ENCODE measurements around the gene MAGI2.
"Not testable (repeated sequence)": the region's sequence is repeated elsewhere in the genome, so short reads cannot be mapped to it uniquely, and the experiment has no call there.

MAGI2 gene

DNA sequence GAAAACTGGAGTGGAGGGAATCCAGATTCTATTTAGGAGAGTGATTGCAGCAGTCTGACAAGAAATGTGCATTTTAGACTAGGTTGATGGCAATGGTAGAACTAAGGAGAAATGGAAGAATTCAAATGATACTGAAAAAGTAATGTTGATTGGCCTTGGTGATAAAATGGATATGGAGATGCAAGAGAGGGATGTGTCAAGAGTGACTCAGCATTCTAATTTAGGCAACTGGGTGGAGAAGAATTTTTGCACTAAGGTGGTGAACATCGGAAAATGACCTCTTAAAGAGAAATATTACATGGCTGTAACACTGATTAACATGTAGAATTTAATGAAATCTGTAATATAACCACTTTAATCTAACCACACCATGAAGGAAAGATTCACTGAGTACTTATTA lies 848.3 kb downstream of the MAGI2 start:
- DNase-seq: no peak

DNA sequence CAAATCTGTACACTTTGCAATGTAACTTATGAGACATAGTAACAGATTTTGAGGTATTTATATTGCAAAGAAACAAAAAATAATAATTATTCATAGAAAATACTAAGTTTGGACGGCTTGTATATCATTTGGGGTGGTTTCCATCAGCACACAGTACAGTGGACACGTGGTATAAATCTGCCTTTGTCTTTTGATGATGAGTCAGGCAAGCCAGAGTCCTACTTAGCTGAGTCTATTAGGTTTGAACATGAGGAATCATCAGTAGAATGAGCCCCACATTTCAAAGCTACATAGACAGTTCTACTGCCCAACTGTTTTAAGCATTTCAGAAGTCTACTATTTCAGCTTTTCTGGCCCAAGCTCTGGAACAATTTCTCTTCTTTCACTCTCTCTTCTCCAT lies 851.7 kb downstream of the MAGI2 start:
- DNase-seq: no peak

DNA sequence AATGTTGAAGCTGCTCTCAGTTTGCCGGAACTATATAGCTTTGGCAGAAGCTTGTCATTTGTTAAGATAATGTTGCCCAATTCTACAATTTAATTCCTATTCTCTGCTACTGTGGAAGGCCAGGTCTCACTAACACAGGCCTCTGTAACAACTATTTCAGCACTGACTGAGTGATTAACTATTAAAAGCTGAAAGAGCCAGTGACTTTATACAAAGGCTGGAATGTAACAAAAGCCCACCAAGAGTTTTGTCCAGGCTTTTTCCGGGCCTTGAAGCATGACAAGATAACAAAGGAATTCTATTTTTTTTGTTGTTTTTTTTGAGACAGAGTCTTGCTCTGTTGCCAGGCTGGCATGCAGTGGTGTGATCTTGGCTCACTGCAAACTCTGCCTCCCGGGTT lies 859.3 kb downstream of the MAGI2 start:
- no peak for DNase-seq

DNA sequence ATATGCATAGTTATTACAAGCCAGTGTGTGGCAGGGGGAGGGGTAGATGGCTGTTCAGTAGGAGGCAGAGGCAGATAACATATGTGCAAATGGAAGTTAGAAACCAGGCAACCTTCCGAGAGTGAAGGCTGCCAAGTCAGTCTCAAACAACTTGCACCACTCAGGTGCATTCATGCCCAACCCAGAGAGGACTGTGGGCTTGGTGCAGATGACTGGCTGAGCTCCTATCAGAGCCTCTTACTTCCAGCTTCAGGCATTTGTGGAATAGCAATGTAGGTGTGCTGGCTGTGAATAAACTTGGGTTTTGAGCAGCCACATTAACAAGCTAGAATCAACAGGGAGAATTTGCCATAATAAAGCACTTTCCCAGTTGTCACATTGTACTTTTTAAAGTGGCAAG lies 865.1 kb downstream of the MAGI2 start:
- DNase-seq: no peak

DNA sequence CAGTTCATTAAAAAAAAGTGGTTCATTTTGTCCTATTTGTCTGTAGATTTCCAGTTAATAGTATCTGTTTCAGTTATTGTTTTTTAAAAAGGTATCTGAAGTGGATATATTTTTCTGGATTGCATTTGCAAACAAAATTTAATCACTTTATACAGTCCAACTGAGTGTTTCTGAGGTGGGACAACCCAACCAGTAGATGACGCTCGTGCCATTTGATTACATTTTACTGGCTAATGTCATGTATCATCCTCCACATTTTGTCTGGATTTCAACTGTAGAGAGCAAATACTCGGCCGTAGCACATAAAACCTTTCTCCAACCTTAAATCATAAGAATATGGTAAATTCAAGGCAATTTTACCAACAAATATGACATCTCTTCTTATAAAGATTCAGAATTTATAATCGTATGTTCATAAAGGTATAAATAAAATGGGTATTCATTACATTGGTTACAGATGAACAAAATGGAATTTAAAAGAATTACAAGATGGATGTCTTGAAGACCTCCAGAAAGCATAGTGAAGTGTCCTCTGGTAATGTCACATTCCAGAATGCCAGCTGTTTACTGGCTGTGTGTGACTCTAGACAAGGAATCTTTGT lies 865.9 kb downstream of the MAGI2 start:
- DNase-seq: no peak

DNA sequence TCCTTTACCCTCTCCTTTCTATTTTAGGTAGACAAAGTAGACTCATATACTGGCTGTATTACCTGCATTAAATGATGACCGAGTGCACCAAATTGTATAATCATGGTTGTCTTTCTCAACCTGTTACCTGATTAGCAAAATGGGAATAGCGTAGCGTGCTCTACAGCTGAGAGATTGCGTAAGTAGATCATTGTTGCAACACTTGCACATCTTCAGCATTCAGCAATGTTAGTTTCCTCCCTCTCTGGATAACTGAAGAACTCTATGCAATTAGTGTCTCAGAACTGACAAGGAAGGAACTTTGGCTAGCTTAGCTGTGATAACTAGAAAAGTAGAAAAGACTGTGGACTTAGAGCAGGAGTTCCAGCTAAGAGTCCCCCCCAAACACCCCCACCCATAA lies 867.5 kb downstream of the MAGI2 start:
- DNase-seq: no peak

DNA sequence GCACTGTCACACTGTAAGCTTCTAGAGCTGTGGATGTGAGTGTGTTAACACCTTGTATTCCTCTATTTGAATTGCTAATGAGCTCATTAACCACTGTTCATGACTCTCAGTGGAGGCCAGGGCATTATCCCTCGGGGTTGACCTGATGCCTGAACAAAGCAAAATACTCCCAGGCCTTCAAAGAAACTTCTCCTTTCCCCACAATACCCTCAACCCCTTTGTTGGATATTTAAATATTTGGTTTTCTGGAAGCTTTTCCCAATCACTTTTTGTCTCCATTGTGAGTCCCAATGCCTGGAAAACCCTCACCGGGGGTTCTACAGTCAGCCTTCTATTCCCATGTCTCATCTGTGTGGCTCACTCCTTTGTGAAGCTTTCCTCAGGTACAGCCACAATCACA lies 874.8 kb downstream of the MAGI2 start:
- DNase-seq: no peak

DNA sequence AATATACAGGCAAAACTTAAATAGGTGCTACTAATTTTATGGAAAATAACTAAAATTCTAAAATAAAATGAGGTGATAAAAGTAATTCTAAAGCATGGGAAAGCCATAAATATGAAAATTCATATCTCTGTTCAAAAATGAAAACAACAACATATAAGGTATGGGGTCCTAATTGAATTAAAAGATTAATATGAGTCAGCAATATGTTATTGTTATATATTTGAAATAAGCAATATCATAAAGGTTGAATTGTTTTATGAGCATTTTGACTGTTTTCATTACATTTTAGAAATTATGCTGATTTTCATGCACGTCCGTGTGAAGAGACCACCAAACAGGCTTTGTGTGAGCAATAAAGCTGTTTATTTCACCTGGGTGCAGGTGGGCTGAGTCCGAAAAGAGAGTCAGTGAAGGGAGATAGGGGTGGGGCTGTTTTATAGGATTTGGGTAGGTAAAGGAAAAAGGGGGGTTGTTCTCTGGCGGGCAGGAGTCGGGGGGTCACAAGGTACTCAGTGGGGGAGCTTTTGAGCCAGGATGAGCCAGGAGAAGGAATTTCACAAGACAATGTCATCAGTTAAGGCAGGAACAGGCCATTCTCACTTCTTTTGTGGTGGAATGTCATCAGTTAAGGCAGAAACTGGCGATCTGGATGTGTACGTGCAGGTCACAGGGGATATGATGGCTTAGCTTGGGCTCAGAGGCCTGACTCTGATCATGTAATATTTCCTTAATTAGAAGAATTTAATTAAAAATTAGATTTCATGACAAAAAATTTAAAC lies 876.1 kb downstream of the MAGI2 start:
- DNase-seq: not testable (repeated sequence)

DNA sequence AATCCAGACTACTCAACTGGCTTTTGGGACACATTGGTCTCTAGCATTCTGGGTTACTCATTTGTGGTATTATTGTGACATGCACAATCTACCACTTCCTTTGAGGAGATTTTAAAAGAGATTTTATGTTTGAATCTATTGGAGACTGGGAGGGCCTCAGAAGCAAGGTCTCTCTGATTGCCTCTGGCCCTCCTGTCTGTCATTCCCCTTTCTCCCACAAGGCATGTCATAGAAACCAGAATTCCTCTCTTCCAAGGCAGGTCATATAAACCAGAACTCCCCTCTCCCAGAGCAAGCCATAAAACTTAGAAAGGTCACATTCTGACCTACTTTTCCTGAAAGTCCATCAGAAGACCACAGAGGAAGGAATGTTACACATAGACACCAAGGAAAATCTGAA lies 877.2 kb downstream of the MAGI2 start:
- no peak for DNase-seq

DNA sequence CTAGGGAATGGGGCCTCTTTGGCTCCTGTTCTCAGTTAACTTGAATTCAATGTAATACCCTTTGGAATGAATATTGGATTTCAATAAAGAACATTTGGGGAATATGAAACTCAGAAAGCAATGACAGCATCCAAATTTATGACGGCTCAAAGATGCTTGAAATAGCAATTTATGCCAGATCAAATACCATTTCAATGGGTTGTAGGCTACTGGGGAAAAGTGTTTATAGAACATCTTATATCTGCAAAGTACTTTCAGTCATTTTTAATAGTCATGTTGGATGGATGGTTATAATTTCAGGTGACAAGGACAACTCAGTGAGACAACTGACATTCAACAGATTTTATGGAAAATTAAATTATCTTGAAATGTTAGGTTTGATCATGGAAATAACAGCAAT lies 882.2 kb downstream of the MAGI2 start:
- no peak for DNase-seq

DNA sequence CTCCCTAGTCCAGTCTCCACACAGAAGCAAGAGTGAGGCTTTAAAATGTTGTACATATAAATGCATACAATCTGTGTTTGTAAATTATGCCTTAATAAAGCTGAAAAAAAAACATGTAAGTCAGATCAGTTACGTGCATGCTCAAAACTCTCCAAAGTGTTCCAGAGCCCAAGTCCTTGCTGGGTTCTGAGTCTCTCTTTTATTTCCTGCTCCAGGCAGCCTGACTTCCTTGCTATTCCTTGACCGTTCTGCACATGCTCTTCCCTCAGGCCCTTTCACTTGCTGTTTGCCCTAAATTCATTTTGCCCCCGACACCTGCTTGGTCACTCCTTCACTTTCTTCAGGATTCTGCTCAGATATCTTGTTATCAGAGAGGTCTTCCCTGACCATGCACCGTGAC lies 884.8 kb downstream of the MAGI2 start:
- no peak for DNase-seq

DNA sequence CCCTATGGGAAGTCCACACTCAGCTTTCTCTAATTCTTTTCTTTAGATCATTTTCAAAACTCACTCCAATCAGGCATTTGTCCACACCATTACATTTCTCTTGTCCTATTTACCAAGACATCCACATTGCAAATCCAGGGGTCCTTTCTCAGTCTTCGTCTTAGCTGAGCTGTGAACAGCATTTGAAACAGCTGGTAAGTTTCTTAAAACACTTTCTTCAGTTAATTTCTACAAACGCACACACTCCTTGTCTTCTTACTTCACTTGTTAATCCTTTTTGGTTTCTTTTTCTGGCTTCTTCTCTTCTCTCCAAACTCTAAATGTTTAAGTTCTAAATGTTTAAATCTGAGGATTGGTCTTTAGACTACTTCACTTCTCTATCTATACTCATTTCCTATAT lies 885.6 kb downstream of the MAGI2 start:
- DNase-seq: no peak

DNA sequence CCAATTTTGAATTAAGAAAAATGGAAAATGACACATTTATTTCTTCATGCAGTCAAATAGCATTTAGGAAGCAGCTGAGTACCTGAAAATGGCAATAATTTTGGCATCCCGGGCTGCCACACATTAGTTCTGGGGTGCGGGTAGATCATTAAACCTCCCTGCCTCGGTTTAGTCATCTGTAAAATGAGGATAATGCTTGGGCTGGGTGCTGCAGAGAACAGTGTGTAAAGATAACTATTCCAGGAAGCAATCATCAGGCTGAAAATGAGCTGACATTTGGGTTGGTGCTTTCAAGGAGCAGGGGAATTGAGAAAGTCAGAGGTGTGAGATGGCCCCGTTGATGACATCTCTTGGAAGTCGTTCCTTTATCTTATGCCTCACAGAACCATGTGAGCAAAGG lies 887.7 kb downstream of the MAGI2 start:
- no peak for DNase-seq

DNA sequence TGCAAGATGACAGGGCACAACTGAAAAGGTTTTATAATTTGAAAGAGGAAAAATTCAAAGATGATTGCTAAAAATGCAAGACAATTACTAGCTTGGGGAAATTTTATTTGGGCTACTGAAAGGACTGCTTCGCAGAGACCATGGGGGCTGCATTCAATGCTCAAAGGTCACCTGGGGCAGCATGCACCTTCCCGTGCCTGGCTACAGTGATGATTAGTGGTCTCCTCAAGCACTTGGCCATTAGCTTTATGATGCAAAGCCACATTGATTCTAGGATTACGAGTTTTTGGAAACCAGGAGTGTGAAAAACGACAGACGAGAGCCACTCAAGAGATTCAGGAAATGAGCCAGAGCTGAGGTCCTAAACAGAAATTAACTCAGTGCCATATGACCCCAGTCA lies 890.3 kb downstream of the MAGI2 start:
- DNase-seq: no peak

DNA sequence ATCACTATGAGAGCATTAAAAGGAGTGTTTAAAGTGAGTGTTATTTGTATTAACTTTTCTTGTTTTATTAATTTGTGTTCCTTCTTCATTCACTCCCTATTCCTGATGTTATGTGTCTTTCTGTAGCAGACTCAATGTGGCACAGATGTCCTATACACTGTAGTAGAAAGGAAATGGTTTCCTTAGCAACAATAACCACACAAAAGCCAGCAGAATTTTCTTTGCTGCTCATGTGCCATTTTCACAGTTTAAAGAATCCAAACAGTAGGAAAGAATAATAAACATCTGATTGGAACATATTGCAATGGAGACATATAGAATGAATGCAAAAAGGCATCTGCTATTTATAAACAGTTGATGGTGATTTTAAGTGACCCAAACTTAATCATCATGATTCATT lies 891.3 kb downstream of the MAGI2 start:
- DNase-seq: no peak

DNA sequence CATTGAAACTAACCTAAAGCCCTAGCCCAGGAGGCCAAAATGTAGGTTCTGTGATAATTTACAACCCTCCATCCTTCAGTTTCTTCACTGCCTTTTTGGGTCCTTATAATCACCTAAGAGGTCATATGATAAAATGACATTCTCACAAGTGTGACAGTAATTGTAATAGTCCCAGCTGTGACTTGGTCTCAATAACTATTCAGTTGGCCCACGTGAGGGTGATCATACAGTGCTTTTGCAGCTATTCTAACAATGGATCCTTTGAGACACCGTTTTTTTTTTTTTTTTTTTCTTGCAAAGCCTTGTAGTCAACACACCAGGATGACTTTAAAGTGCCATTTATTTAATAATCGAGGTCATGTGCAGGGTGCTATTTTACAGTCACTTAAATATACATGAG lies 894.9 kb downstream of the MAGI2 start:
- DNase-seq: no peak

DNA sequence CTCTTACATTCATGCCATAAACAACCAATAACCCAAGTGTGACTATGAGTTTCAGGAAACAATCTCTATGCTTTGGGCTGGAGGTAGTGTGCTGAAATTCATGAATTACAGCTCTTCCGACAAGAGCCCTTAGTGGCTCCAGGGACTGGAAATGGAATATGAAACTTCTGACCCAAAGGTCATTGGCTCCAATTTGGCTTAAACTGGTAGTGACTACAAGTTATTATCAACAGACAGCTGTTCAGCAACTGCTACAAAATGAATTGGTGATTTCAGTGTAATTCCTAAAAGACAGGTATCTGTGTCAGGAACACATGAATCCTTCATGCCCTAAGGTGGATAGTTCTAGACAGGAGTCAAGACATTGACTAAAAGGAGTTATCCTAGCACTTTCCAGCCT lies 909.5 kb downstream of the MAGI2 start:
- no peak for DNase-seq

DNA sequence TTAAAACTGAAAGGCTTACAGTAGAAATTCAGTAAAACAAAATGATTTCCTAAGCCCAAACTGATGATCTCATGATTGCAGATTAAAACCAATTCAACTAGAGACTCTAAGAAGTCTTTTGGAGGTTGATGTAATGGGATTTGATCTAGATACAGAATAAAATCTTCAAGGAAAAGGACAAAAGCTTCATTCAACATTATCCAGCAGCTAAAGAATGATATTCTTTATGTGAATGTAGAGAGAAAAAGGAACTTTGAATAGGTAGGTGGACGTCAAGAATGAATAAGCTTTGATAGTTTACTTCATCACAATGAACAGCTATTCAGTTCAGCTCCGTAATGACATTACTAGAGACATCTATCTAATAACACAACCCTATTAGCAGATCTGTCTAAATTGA lies 910.5 kb downstream of the MAGI2 start:
- DNase-seq: no peak

DNA sequence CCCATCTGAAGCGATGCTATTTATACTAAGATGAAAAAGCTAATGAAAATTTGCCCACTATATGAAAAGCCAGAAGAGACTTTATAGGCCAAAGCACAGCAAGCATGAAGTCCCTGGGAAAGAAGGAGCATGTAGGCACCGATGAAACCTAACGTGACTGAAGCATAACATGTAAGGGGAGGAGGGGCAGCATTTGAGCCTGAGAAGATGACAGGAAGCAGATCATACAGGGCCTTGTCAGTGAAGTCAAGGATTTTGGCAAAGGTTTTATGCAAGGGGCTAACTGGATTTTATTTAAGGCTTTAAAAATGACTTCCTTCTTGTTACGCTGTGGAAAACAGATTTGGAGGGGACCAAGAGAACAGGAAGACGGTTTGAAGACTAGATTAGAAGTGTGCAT lies 910.9 kb downstream of the MAGI2 start:
- DNase-seq: no peak

DNA sequence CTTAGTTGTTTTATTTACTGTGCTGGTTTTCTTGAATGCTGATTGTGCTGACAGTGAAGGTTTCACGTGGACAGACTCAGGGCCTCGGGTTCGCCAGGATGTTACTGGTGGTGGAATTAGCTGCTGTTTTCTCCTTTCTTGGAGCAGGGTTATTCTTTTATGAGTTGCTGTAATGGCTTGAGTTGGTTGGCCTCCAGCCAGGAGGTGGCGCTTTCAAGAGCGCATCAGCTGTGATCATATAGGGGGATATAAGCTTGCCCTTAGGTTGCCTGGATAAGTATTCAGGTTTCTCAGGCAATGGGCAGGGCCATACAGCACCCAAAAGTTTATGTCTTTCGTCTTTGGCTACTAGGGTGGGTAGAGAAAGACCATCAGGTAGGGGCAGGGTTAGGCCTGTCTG lies 913.6 kb downstream of the MAGI2 start:
- DNase-seq: no peak

DNA sequence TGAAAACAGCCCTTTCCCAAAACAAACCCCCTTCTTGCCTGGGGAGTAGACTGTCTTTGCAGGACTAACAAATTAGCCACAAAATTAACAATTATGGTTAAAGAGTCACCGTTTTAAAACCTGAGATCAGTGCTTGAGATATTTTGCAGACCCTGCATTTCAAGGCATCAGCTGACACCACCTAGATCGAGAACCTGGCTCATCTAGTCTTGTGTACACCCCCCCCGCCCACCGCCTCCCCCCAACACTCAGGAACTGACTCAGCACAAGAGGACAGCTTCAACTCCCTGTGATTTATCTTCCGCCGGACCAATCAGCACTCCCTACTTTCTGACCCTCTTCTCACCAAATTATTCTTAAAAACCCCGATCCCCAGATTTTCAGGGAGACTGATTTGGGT lies 917.8 kb downstream of the MAGI2 start:
- DNase-seq: no peak

DNA sequence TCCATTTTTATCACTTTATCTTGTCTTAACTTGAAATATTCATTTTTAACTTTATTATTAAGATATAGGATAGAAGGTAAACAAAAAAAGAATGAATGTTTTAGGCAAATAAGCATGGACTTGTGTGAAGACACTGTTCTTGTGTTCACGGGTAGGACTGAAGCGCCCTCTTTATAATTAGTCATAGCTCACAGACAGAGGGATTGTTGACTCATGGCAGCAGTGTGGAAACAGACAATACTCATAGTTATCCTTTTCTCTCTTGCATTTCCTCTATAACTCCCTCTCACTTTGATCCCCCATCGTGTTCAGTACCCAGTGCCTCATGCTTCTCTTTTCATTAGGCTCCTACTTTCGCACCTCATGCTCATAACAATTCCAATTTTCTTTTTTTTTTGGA lies 923.1 kb downstream of the MAGI2 start:
- DNase-seq: no peak

DNA sequence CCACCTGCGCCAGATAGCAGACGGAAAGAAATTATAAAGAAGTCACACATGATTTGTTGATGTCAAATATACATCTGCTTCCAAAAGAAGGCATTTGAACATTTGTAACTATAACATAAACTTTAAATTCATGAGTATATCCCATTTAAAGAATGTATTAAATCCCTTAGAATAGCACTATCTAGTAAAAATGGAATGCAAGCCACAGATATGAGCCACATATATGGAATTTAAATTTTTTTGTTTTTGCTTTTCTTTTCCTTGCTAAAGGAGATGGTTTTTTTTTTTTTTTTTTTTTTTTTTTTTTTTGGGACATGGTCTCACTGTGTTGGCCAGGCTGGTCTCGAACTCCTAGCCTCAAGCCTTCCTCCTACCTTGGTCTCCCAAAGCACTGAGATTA lies 924.1 kb downstream of the MAGI2 start:
- no peak for DNase-seq

DNA sequence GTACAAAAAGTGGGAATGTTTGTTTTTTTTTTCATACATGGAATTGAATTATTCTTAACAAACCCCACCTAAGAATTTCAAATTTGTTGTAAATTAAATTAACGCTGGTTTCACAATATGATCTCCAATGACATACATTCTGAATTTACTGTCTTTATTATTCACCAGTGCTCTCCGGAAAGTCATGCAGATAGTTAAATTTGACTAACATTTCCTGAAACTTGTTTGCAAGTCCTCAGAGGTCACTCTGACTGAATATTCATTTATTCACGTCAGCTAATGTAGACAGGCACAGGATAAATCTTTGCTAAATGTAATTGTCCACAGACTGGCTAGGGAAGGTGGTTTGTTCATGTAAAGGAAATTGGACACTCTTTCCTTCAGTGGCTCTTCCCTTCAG lies 924.5 kb downstream of the MAGI2 start:
- DNase-seq: no peak

DNA sequence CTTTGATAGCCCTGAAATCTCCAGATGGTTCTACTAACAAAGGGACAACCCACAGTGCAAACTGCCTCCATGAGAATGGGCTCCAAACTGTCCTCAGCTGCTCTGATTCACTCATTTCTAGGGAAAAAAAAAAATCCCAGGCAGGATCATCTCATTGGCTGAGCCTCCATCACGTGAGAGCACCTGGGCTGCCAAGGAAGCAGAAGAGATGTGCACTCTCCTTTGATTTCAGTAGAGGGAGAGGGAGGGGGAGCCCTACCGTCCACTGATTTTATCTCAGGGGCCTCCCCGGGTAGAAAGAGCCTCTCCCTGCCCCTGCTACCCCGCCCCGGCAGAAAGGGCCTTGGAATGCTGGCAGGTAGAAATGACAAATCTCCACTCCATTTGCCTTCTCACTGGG lies 929.5 kb downstream of the MAGI2 start:
- no peak for DNase-seq

All from CD4-positive, alpha-beta T cell treated with Interleukin-17A for 4 hours (primary cell).